T-helper 9 cell (primary cell): ENCODE measurements around the gene S1PR2.
"Not testable (repeated sequence)": the region's sequence is repeated elsewhere in the genome, so short reads cannot be mapped to it uniquely, and the experiment has no call there.

Experiments
- DNase-seq: peaks from one replicate; pipeline ENCODE4 v3.0.0-alpha.2; 2020

Gene S1PR2

DNA sequence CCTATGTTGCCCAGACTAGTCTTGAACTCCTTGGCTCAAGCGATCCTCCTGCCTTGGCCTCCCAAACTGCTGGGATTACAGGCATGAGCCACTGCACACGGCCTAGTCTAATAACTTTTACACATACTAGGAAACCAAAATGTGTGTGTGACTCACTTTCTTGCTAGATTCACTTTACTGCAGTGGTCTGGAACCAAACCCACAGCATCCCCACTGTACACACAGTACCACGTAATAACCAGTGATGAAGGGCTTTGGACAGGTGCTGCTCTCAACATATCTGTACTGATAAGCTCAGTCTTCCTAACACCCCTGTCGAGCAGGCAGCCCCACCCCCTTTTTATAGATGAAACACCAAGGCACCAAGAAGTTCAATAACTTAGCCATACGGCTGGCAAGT, 41.5 kb downstream of the S1PR2 start:
- no peak for DNase-seq

DNA sequence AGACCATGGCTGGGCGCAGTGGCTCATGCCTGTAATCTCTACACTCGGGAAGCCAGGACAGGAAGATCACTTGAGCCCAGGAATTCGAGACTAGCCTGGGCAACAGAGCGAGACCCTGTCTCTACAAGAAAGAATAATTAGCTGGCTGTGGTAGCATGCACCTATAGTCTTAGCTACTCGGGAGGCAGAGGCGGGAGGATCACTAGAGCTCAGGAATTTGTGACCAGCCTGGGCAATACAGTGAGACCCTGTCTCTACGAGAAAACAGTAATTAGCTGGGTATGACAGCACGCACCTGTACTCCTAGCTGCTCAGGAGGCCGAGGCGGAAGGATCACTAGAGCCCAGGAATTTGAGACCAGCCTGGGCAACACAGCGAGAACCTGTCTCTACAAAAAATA, 43.8 kb downstream of the S1PR2 start:
- DNase-seq = no peak

DNA sequence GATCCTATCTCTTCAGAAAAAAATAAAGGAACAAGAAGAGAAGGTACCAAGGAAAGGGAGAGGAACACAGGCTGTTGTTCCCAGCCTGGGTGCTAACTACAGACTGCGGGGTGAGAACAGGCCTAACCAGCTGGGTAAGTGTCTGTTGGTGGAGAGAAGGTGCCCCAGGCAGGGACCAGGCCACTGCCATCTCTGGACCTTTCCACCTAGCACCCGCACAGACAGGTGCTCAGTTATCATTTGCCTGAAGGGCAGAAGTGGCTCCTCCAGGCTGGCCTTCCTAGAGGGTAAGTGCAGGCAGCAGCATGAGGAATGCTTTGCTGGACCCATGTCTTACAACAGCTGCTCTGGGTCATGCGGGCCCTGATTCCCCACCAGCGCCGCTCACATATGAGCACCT, 46.5 kb downstream of the S1PR2 start:
- DNase-seq = no peak

DNA sequence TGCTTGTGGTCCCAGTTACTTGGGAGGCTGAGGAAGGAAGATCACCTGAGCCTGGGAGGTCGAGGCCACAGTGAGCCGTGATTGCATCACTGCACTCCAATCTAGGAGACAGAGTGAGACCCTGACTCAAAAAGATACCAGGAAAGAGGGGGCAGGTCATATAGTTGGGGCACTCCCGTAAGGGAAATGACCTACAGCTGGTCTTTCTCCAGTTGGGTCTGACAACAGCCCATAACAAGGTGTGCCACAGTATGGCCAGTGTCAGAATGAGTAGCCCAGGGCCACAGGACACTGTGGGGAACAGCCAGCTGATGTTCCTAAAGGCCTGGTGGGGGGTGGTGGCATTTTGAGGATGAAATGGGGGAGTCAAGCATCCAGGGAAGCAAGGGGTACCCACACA, 47.2 kb downstream of the S1PR2 start:
- DNase-seq = no peak

DNA sequence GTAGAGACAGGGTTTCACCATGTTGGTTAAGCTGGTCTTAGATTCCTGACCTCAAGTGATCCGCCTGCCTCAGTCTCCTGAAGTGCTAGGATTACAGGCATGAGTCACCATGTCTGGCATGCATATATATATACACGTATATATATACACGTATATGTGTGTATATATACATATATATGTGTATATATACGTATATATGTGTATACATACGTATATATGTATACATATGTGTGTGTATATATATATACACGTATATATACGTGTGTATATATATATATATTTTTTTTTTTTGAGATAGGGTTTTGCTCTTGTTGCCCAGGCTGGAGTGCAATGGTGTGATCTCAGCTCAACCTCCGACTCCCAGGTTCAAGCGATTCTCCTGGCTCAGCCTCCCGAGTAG, 48.3 kb downstream of the S1PR2 start:
- no peak for DNase-seq

DNA sequence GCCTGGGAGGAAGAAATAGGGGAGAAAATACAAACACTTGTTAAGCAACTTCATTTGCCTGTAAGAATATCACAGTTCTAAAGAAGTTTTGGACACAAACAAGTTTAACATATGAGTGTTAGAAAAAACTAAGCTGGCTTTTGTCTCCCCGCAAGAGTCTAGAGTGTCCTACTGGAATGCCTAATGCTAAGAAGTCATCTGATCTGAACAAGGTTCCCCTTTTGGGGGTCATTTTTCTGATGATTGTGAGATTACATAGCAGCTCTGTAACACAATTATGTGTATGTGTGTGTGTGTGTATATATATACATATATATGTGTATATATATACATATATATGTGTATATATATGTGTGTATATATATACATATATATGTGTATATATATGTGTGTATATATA, 49.1 kb downstream of the S1PR2 start:
- no peak for DNase-seq

DNA sequence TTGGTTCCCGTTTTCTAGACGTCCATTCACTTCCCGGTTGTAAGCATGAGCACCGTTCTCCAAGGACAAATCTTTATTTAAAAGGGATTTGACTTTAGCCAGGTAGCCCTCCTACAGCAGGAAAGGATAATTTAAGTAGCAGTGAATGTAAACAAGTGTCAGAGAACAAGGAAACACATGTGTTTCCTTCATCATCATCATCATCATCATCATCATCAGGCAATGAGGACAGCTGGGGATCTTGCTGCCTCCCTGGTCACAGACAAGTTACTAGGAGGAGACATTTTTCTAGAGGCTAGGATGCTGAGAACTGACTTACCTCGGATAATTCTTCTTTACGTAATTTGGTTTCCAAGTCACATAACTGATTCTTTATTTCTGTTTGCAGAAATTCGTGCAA, 50.7 kb downstream of the S1PR2 start:
- DNase-seq = no peak

DNA sequence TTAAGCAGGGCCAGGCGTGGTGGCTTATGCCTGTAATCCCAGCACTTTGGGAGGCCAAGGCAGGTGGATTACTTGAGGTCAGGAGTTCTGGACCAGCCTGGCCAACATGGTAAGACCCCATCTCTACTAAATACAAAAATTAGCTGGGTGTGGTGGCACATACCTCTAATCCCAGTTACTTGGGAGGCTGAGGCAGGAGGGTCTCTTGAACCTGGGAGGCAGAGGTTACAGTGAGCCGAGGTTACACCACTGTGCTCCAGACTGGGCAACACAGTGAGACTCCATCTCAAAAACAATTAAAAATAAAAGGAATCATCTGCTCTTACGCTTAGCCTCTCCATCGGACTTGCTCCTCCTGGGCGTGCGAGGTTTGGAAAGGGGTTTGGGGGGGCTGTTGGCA, 51.1 kb downstream of the S1PR2 start:
- not testable (repeated sequence) for DNase-seq

DNA sequence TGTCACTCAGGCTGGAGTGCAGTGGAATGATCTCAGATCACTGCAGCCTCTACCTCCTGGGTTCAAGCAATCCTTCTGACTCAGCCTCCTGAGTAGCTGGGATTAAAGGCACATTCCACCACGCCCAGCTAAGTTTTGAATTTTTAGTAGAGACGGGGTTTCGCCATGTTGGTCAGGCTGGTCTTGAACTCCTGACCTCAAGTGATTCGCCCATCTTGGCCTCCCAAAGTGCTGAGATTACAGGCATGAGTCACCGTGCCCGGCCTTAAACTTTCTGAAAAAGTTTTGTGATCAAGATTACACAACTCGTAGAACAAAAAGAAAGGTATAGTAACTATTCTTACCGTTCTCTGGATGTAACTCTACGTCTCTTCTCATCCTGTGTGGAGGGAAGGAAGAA, 57.6 kb downstream of the S1PR2 start:
- no peak for DNase-seq
